BLaER1 treated with 17β-estradiol and CSF1 and Interleukin-3, amounts not matched to agents 10 nM and 100 nM (cell line): ENCODE data around the gene ZSCAN10.
"Not testable (repeated sequence)": the region's sequence is repeated elsewhere in the genome, so short reads cannot be mapped to it uniquely, and the experiment has no call there.

Experiments
- H3K27ac ChIP-seq, 11 experiments: shearing (Covaris generic); formaldehyde crosslinking; 2 replicates each; pipeline ENCODE4 v1.8.1; 2022
- H3K27me3 ChIP-seq, 11 experiments: shearing (Covaris generic); formaldehyde crosslinking; 2 replicates each; pipeline ENCODE4 v1.8.1; 2022
- H3K36me3 ChIP-seq, 11 experiments: shearing (Covaris generic); formaldehyde crosslinking; 2 replicates each; pipeline ENCODE4 v1.8.1; 2022
- H3K4me1 ChIP-seq, 10 experiments: shearing (Covaris generic); formaldehyde crosslinking; 2 replicates each; pipeline ENCODE4 v1.8.1; 2022
- H3K4me2 ChIP-seq, 11 experiments: shearing (Covaris generic); formaldehyde crosslinking; 2 replicates each; pipeline ENCODE4 v1.8.1; 2022
- H3K4me3 ChIP-seq, 10 experiments: shearing (Covaris generic); formaldehyde crosslinking; 2 replicates each; pipeline ENCODE4 v1.8.1; 2022
- H3K9ac ChIP-seq, 11 experiments: shearing (Covaris generic); formaldehyde crosslinking; 2 replicates each; pipeline ENCODE4 v1.8.1; 2022
- H3K9me3 ChIP-seq, 11 experiments: shearing (Covaris generic); formaldehyde crosslinking; replicated peaks in 1 of 11; 2 replicates each; pipeline ENCODE4 v1.8.1; 2022
- H4K20me1 ChIP-seq, 11 experiments: shearing (Covaris generic); formaldehyde crosslinking; 2 replicates each; pipeline ENCODE4 v1.8.1; 2022
- Cebpa-rat ChIP-seq, 11 experiments: shearing (Covaris generic); IDR thresholded peaks; 2 replicates each; pipeline ENCODE4 v1.8.1; 2022

ZSCAN10 gene

DNA sequence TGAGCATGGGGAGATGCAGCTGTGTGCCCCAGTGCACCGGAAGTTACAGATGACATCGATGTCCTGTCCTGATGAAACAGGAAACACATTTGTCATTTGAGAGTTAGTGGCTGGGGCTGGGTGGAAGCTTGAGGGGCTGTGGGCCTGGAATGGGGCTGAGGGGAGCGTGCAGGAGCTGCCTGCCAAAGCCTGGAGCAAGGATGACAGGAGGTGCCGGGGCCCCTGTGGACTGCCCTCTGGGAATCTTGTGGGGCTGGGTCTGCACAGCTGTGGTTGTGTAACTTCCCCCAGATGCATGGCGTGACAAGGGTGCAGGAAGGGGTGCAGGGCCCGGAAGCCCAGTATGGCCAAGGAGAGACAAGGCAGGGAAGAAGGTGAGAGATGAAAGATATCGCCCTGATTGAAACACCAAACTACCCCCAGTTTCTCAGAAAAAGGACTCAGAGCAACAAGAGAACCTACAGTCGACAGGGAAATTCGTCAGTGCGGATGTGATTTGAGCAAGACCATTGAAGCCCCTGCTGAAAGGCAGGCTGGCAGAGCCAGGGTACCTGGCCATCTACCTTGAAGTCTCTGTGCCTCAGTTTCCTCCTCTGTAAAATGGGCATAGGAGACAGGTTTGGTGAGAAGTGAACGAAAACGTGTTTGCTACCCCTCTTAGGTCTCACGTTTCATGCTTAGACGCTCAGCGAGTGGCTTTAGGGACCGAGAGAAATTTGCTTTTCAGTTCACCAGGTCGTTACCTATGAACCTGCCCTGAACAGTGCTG lies 43.9 kb downstream of the ZSCAN10 start:
- Histone ChIP-seq H3K36me3 (peaks cover 0 to 42% (median 4%) of the 10 kb centered on the region in 11 experiments; a peak in 11 of 22 replicates), H3K4me3 (peak overlapping the region in 7 of 10 experiments; percentile 29 to 49 (median 43); a peak in 12 of 20 replicates), H3K4me2 (peak overlapping the region; percentile 84 to 100 (median 98)), H3K4me1 (peaks cover 71 to 93% (median 90%) of the 10 kb centered on the region in 10 experiments), H3K27ac (peak overlapping the region in 9 of 11 experiments; percentile 53 to 96 (median 92); a peak in 18 of 22 replicates), H3K27me3 (peaks cover 3 to 13% (median 7%) of the 10 kb centered on the region in 11 experiments), H3K9me3 (no peaks in the 10 kb centered on the region), H3K9ac (peak overlapping the region in 9 of 11 experiments; percentile 26 to 98 (median 72); a peak in 17 of 22 replicates), H4K20me1 (peaks cover 0 to 6% (median 0%) of the 10 kb centered on the region in 11 experiments; a peak in 3 of 22 replicates)
- TF ChIP-seq Cebpa-rat (IDR thresholded peaks at IDR 0.05), result peak in 6 of 11 experiments; percentile 11 to 86 (median 76); a peak in 9 of 22 replicates

DNA sequence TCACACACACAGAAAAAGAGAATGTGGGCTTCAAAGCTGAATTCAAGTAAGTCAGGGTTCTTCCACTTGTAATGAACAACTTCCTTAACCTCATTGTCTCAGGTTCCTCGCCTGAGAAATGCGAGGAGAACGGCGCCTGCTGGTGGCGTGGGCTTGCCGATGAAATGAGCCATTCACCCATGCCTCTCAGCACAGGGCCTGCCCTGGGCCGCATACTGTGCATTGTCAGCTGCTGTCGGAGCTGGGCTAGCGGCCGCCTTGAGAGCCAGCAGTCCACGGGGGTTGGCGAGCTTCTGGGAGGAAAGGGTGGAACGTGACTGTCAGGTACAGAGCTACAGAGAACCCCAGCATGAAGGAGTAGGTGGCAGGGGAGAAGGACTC lies 45.8 kb downstream of the ZSCAN10 start:
- Histone ChIP-seq H3K27ac (peak overlapping the region in 5 of 11 experiments; percentile 18 to 67 (median 63); a peak in 9 of 22 replicates), H3K4me1 (peaks cover 77 to 100% (median 98%) of the 10 kb centered on the region in 10 experiments)
- H3K9ac ChIP-seq, result not testable (repeated sequence)

GRCh38 chr16:3052571-3053329 lies 46.3 kb downstream of the ZSCAN10 start:
- H3K4me1 ChIP-seq, result peaks cover 74 to 100% (median 95%) of the 10 kb centered on the region in 10 experiments
- H3K9ac ChIP-seq, H4K20me1 ChIP-seq, H3K4me3 ChIP-seq, H3K9me3 ChIP-seq: not testable (repeated sequence)
- H3K4me2 ChIP-seq, result peak overlapping the region in 8 of 11 experiments; percentile 21 to 100 (median 98); a peak in 11 of 22 replicates
- H3K27me3 ChIP-seq, result peaks cover 27 to 37% (median 31%) of the 10 kb centered on the region in 11 experiments
- H3K36me3 ChIP-seq, result peaks cover 0 to 42% (median 4%) of the 10 kb centered on the region in 11 experiments; a peak in 11 of 22 replicates
- H3K27ac ChIP-seq, result peak overlapping the region in 5 of 11 experiments; percentile 18 to 70 (median 65); a peak in 7 of 22 replicates

More for the DNA sequence above, 45.8 kb downstream of the ZSCAN10 start:
- not testable (repeated sequence) for H3K9me3 ChIP-seq, H4K20me1 ChIP-seq, H3K4me3 ChIP-seq
- Histone ChIP-seq H3K27me3 (peaks cover 21 to 32% (median 26%) of the 10 kb centered on the region in 11 experiments), H3K36me3 (peaks cover 0 to 42% (median 4%) of the 10 kb centered on the region in 11 experiments; a peak in 11 of 22 replicates), H3K4me2 (peak overlapping the region in 9 of 11 experiments; percentile 21 to 100 (median 98); a peak in 15 of 22 replicates)

DNA sequence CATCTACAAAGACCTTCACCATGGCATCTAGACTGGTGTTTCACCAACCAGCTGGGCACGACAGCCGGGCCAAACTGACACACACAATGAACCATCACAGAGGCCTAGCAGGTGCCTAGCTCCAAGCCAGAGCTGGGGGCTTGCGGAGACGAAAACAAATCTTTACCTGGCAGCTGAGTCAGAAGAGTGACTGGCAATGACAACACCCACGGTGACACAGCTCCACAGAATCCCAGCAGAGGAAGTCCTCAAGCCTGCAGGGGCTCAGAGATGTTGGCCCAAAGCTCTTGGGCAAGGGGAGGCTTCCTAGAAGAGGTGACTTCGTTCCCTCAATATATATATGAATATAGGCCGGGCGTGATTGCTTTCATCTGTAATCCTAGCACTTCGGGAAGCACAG lies 47.6 kb downstream of the ZSCAN10 start:
- Histone ChIP-seq H3K9ac (0 out of 22 replicates have a peak overlapping the region, but pooled peaks of 1 of the 11 experiments have one; percentile 21), H4K20me1 (peaks cover 0 to 13% (median 4%) of the 10 kb centered on the region in 11 experiments; a peak in 8 of 22 replicates), H3K36me3 (peaks cover 0 to 32% (median 4%) of the 10 kb centered on the region in 11 experiments; a peak in 11 of 22 replicates), H3K4me2 (peak overlapping the region; percentile 3 to 99 (median 80); a peak in 21 of 22 replicates), H3K27ac (peak overlapping the region in 4 of 11 experiments; percentile 45 to 70 (median 58); a peak in 8 of 22 replicates), H3K4me3 (peak overlapping the region in 1 of 10 experiments; percentile 23; a peak in 3 of 20 replicates), H3K4me1 (peaks cover 67 to 97% (median 90%) of the 10 kb centered on the region in 10 experiments), H3K27me3 (peaks cover 40 to 50% (median 44%) of the 10 kb centered on the region in 11 experiments), H3K9me3 (no peaks in the 10 kb centered on the region)
- no peak for TF ChIP-seq Cebpa-rat (IDR thresholded peaks at IDR 0.05)

DNA sequence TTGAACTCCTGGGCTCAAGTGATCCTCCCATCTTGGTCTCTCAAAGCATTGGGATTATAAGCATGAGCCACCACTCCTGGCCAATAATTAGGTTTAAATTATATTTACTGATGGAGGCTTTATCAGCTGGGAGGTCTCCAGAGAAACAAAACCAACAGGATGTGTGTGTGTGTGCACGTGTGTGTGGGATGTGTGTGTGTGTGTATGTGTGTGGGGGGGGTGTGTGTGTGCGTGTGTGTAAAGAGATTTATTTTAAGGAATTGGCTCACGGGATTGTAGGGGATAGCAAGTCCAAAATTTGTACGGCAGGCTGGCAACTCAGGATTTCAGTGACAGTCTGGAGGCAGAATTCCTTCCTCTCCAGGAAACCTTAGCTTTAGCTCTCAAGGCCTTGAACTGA lies 48.1 kb downstream of the ZSCAN10 start:
- Histone ChIP-seq H3K4me2 (peak overlapping the region; percentile 3 to 99 (median 80); a peak in 21 of 22 replicates), H3K4me3 (peak overlapping the region in 1 of 10 experiments; percentile 23; a peak in 2 of 20 replicates), H3K36me3 (peaks cover 0 to 31% (median 4%) of the 10 kb centered on the region in 11 experiments; a peak in 11 of 22 replicates), H4K20me1 (peaks cover 0 to 16% (median 5%) of the 10 kb centered on the region in 11 experiments; a peak in 8 of 22 replicates), H3K9me3 (no peaks in the 10 kb centered on the region), H3K9ac (0 out of 22 replicates have a peak overlapping the region, but pooled peaks of 1 of the 11 experiments have one; percentile 21), H3K27ac (peak overlapping the region in 5 of 11 experiments; percentile 20 to 70 (median 58); a peak in 7 of 22 replicates), H3K4me1 (peaks cover 67 to 97% (median 89%) of the 10 kb centered on the region in 10 experiments), H3K27me3 (peaks cover 45 to 55% (median 49%) of the 10 kb centered on the region in 11 experiments)
- TF ChIP-seq Cebpa-rat (IDR thresholded peaks at IDR 0.05), result no peak

DNA sequence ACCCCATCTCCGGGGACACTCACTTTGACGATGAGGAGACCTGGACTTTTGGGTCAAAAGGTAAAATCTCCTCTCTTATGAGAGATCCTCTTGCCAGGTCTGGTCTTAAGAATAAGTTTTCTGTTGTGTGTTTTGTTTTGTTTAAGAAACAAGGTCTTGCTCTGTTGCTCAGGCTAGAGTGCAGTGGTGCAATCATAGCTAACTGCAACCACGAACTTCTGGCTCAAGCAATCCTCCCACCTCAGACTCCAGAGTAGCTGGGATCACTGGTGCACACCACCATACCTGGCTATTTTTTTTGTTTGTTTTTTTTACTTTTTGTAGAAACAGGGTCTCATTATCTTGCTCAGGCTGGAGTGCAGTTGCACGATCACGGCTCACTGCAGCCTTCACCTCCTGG lies 48.6 kb downstream of the ZSCAN10 start:
- Histone ChIP-seq H3K4me3 (no peak overlapping the region), H3K27me3 (peaks cover 50 to 60% (median 54%) of the 10 kb centered on the region in 11 experiments), H3K4me1 (peaks cover 66 to 96% (median 88%) of the 10 kb centered on the region in 10 experiments), H4K20me1 (peaks cover 0 to 20% (median 5%) of the 10 kb centered on the region in 11 experiments; a peak in 8 of 22 replicates), H3K36me3 (peaks cover 0 to 29% (median 4%) of the 10 kb centered on the region in 11 experiments; a peak in 11 of 22 replicates), H3K9ac (peak overlapping the region in 3 of 11 experiments; percentile 9 to 48 (median 35); a peak in 4 of 22 replicates), H3K4me2 (peak overlapping the region; percentile 3 to 99 (median 80); a peak in 19 of 22 replicates), H3K27ac (peak overlapping the region in 7 of 11 experiments; percentile 0 to 70 (median 58); a peak in 9 of 22 replicates), H3K9me3 (no peaks in the 10 kb centered on the region)
- peak in 5 of 11 experiments; percentile 28 to 80 (median 60); a peak in 6 of 22 replicates for TF ChIP-seq Cebpa-rat (IDR thresholded peaks at IDR 0.05)

GRCh38 chr16:3049921-3050481 lies 49.1 kb downstream of the ZSCAN10 start:
- peaks cover 66 to 96% (median 88%) of the 10 kb centered on the region in 10 experiments for H3K4me1 ChIP-seq
- peaks cover 0 to 24% (median 4%) of the 10 kb centered on the region in 11 experiments; a peak in 11 of 22 replicates for H3K36me3 ChIP-seq
- H3K27ac ChIP-seq, result peak overlapping the region in 7 of 11 experiments; percentile 0 to 70 (median 58); a peak in 11 of 22 replicates
- H4K20me1 ChIP-seq, result peaks cover 0 to 24% (median 5%) of the 10 kb centered on the region in 11 experiments; a peak in 8 of 22 replicates
- H3K27me3 ChIP-seq, result peaks cover 55 to 65% (median 59%) of the 10 kb centered on the region in 11 experiments
- H3K9me3 ChIP-seq, result no peaks in the 10 kb centered on the region
- peak overlapping the region in 3 of 11 experiments; percentile 9 to 48 (median 35); a peak in 4 of 22 replicates for H3K9ac ChIP-seq
- no peak overlapping the region for H3K4me3 ChIP-seq
- H3K4me2 ChIP-seq, result peak overlapping the region; percentile 3 to 99 (median 80); a peak in 19 of 22 replicates
- TF ChIP-seq Cebpa-rat (IDR thresholded peaks at IDR 0.05), result no peak
